ENCODE results near the gene CALML4. TPM values are rescaled to one million over a fixed set of nuclear protein-coding genes. Genes with fewer than 3 reads are reported as not detected.
"Not testable (repeated sequence)": the region's sequence is repeated elsewhere in the genome, so short reads cannot be mapped to it uniquely, and the experiment has no call there.

CALML4 gene
- total RNA-seq, 1 donor from 2014 or later, result 7.2 TPM

DNA sequence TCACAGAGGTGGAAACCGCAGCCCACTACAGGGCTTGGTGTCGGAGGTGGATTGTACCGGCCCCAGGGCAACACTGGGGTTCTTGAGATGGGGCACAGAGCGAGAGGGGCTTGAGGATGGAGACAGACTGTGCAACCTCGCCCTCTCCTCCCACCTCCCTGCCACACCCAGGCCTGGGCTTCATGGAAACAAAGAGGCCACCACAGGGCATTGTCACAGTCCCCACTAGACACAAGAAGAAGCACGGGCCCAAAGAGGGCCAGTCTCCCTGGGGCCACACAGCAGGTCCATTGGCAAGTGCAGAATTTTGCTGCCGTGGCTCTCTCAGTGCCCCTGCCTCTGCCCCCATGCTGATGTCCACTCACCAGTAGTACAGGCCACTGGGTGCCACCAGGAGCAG, 4.1 kb upstream of the CALML4 start:
- DNase-seq (ENCODE audit: extremely low read depth, low read depth, low spot score), result no peak

DNA sequence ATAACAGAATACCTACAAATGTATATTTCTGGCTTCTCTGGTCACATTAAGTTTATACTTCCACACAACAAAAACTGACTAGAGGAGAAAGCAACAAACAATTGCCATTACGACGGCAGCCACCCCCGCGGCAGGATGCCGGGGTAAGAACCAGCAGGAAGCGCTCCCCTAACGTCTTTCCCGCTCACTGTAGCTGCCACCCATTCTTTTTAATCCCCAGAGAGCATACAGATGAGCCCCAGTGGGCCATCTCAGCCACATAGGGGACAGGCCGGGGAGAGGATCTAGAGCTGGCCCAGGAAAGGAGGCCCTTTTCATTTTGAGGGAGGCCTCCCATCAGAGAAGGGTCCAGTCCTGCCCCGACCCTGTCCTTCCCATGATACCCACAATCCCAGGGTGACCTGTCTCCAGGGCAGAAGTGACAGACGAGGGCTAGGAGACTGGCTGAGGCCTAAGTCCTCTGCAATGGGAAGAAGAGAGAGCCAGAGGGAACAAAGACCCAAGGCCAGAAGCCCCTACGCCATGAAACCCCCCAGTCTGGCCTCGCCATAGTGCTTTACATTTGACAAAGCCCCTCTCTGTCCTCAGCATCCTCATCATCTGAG, 3.6 kb upstream of the CALML4 start:
- no peak for DNase-seq (ENCODE audit: extremely low read depth, low read depth, low spot score)

DNA sequence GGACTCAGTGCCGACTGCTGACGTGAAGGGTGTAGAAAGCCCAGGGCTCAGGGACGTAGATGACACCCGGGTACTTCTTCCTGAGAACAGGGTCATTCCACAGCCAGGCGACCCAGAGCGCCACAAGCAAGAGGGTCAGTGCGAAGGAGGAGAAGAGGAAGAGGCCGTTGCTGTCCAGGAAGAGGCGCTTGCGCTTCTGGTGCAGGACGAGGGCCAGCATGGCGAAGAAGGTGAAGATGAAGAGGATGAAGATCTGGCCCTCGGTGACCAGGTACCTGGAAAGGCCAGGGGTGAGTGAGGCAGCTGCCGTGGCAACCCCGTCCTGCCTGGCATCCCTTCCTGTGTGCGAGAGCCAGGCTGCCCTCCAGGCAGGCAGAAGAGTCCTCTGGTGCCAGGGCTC, 3.0 kb upstream of the CALML4 start:
- no peak for DNase-seq (ENCODE audit: extremely low read depth, low read depth, low spot score)

DNA sequence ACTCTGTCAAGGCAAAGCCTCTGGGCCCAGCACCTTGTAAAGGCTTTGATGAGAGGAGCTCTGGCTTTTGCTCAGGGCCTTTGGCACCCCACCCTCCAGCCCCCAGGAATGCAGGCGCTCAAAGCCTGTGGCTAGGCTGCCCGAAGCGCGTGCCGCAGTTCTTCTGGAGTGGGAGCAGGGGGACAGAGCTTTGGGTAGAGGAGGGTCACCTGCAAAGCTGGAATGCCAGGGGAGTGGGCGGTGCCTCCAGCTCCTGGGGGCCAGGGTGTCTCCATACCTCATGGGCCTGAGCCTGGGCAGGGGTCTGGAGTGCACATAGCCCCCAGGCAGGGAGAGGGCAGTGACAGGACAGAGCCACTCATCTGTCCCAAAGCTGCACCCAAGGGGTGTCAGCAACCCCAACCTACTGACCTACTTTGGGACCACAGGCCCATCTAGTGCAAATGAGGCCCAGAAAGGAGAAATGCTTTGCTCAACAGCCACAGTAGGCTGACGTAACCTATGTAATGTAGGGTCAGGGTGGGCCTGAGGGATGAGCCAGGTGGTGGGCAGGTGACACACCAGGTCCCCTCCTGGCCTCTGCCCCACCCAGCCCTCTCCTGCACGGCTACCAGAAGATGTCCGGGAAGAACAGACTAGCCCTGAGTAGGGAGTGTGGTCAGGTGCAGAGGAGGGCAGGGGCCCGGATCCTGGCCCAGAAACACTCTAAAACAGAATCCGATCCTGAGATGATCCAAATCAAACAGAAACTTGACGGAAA, 2.2 kb upstream of the CALML4 start:
- no peak for DNase-seq (ENCODE audit: extremely low read depth, low read depth, low spot score)

DNA sequence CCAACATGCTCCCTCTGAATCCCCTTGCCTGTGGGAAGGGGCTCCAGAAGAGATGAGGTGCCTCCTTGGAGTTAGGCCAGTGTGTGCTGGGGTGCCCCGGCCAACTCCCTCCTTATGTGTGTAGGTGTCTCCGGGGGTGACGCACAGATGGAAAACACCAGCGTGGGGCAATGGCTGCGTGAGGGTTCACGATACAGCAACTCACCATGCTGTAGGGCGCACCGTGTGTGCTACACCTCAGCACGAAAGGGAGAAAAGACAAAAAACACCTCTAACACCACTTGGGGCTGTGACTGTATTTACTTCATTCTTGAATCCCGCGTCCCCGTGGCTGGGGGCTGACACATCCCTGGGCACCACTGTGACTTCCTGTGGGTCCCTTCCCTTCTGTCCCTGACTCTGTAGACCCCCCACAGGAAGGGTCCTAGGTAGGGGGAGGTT, 1.6 kb upstream of the CALML4 start:
- DNase-seq (ENCODE audit: extremely low read depth, low read depth, low spot score), result no peak

DNA sequence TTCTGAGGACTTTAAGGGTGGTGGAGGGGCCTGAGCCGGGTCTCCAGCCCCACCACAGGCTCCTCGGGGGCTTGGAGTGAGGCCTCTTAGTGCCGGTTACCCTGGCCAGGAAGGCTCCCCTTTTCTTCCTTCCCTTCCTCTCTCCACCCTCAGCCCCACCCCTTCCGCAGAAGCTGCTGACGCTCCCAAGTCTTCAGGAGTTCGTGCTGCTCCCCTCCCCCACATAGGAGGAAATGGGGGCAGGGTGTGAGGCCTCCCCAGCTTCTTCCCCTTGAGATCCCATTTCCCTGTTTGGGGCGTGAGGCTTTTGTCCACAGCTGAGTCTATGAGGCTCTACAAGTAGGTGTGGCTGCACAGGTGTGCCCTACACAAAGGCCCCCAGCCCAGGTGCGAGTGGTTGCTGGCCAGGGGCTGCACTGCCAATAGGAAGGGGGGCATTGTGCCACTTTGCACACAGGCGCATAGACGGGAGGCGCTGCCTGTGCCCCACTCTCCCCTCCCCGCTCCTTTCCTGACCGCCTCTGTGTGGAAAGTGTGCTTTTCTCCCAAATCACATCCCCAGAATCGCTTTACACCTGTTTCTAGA, 915 bp upstream of the CALML4 start:
- DNase-seq (ENCODE audit: extremely low read depth, low read depth, low spot score), result no peak

DNA sequence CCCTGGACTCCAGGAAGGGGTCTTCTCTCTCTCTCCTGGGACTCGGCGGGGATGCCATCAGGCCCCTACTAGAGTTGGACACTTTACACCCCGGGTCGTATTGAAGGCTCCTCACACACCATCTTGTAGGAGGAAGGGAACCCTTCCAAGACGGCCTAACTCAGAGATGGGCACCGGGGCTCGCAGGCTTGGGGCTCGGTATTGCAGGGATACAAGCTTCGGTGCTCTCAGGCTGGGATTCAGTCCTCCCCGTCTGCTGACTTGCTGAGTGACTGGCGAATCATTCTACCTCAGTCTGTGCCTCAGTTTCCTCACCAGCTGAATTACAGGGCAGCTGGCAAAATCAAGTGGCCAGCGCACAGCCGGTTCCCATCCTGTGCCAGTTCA, 419 bp upstream of the CALML4 start:
- no peak for DNase-seq (ENCODE audit: extremely low read depth, low read depth, low spot score)

DNA sequence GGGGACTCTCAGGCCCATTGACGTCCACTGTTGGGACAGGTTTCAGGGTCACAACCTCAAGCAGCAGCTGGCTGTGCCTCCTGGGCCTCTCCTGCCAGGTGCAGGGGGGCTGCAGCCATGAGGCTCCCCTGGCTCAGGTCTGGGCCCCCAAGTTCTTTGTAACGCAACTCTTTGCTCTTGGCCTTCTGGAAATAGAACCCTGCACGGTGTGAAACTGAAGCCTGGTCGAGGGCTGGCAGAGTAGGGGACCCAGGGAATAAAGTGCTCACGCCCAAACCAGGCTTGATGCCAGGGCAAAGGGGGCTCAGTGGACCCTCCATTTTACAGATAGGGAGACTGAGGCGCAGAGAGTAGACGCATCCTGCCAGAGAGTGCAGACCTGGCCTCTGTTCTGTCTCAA, 771 bp downstream of the CALML4 start:
- no peak for DNase-seq (ENCODE audit: extremely low read depth, low read depth, low spot score)

DNA sequence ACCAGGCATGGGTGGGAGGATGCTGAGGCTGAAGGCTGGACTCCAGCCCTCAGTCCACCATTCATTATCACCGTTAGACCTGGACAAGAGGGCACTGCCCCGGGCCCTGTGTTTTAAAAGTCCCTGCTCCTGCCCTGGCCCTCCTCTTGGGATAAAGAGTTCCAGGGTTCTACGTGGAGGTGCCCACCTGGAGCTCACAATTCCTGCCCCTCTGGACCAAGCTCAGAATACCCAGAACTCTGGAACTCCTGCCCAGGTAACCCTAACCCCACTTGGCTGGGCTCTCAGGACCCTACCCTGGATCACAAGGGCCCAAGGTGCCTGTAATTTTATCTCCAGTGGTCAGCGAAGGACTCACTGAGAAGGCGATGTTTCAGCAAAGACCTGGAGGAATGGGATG, 1.2 kb downstream of the CALML4 start:
- DNase-seq (ENCODE audit: extremely low read depth, low read depth, low spot score), result no peak

DNA sequence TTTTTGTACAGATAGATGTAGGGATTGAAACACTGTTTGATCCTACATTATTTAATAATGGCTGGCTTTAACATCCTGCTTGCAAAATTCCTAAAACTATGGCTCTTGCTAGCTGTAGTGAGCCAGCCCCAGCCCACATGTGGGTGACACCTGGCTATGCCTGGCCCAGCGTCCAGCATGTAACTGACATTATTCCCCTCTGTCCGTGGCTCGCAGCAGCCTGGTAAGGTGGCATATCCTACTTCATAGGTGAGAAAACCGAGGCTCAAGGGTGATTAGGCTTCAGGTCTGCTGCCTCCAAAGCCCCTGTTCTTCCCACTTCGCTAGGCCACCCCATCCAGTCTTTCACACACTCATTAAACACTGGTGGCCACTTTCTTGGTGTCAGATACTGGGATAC, 1.6 kb downstream of the CALML4 start:
- no peak for DNase-seq (ENCODE audit: extremely low read depth, low read depth, low spot score)

DNA sequence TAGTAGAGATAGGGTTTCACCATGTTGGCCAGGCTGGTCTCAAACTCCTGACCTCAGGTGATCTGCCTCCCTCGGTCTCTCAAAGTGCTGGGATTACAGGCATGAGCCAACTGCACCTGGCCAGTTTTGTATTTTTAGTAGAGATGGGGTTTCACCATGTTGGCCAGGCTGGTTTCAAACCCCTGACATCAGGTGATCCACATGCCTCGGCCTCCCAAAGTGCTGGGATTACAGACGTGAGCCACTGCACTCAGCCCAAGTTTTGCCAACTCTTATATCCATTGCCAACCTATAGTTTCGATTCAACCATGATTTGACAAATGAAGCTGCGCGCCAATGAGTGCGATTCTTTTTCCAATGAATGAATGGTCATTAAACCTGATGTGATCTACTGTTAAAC, 2.1 kb downstream of the CALML4 start:
- not testable (repeated sequence) for DNase-seq (ENCODE audit: extremely low read depth, low read depth, low spot score)

DNA sequence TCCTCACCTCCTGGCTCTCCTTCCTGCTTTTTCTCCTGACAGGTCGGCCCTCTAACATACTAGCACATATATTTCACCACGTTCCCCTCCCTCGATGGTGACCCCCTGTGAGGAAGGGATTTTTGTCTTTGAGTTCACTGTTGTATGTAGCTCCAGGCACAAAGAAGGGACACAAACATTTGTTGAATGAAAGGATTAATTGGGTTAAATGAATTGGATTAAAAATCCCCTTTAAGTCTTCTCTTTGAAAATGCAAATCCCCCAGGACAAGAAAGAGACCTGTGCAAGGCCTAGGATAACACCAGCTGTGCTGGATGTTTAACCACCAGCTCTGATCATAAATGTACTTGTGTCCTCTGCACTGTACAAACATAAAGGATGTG, 3.3 kb downstream of the CALML4 start:
- DNase-seq (ENCODE audit: extremely low read depth, low read depth, low spot score), result no peak

DNA sequence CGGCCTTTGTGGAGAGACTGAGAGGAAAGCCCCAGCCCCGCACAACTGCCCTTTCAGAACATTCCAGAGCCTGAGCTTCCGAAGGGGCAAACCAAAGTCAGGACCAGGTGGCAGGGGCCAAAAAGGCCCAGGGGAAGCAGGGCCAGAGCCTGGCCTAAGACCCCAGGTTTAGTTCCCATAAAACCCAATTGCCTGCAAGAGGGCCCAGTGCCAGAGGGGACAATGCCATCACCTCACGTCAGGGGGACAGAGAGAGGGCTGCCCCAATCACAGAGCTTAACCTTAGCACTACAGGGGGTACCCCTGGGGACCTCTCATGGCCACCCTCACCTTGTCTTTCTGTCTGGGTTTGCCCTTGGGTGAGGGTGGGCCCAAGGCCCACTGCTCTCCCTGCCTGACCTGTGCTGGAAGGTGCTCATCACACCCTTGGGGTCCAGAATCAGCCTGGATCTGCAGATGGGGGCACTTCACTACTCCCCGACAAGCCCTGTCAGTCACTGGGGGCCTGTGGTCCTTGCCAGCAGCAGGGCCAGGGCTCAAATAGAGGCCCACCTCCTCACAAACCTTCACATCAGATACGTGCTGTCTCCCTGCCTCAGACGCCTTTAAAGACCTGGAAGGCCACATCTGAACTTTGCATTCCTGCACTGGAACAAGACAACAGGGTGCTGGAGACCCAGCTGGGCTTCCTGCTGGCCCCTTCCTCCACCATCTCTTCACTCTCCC, 3.8 kb downstream of the CALML4 start:
- no peak for DNase-seq (ENCODE audit: extremely low read depth, low read depth, low spot score)

DNA sequence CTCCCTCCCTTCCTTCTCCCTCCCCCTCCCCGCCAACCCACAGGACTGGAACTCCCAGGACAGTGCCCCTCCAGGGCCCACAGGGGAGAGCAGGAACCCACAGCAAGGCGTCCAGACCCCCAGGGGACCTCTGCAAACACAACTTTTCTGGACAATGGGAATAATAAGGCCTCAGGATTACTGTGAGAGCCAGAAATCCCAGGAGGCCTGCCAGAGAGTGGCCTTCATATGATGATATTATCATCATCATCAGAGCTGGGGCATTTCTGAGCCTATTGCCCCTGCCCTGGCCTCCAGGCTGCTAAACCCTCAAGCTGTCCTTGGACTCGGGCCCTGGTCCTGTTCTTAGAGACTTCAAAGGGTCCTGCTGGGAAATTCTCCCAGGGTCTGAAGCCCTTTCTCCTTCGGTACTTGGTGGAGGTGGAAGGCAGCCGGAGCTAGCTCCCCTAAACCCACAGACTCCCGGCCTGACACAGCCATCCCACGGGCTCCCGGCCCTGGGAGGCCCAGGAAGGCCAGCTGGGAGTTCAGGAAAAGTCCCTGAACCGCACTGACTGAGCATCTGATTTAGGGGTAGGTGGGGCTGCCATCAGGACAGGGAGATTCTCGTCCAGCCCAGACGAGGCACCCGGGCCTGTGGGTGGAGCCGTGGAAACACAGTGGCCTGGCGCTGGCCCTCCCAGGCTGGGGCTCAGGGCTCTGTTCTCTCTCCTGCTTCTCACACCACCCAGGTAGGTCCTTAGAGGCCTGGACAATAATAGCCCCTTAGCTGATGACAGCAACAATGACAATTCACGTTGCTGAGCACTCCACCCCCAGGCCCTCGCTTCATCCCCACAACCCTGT, 4.9 kb downstream of the CALML4 start:
- DNase-seq (ENCODE audit: extremely low read depth, low read depth, low spot score), result no peak

DNA sequence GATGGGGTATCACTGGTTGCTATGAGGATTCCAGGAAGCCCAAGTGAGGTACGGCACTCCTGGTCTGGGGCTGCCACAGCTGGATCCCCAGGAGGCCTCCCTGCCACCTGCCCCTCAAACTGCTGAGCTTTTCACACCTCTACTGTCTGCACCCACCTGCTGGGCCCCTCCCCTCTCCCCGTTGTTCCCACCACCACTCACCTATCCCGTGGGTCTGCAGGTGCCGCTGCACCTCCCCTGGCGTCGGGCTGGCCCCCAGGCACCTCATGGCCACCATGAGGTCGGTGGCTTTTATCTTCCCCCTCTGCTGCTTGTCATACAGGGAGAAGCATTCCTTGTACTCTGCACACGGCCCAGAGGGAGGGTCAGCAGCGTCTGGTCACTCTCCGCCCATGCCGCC, 5.8 kb downstream of the CALML4 start:
- no peak for DNase-seq (ENCODE audit: extremely low read depth, low read depth, low spot score)

DNA sequence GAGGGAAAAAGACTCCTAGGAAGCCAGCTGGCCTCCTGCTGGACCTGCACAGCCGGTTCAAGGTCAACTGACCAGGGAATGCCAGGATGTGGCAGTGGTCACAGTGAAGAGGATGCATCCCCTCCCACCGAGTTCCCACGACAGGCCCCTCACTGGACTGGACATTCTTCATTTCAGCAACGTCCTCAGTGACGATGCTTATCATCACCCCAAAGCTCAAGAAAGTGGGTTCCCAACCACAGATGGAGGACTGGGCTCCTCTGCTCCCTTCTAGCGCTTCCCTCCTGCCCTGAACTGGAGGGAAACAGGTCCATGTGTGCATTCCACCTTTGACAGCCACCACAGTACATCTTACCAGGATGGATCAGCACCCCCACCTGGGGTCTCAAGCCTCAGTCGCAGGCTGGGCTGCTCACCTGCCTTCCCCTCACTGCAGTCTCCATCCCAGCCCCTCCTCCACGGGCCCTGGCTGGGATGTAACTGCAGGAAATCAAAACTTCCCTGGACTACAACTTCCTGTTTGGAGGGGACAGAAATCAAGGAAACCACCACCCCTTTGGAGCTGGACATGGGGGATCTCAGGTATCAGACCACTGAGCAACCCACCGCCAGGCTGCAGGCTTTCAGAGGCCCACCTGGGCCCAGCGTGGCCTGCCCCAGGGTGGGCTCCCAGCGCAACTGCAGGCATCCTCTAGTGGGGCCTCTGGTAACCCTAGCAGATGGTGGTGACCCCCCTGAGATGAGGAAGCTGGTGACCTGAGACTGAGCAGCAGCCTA, 7.3 kb downstream of the CALML4 start:
- DNase-seq (ENCODE audit: extremely low read depth, low read depth, low spot score), result no peak

DNA sequence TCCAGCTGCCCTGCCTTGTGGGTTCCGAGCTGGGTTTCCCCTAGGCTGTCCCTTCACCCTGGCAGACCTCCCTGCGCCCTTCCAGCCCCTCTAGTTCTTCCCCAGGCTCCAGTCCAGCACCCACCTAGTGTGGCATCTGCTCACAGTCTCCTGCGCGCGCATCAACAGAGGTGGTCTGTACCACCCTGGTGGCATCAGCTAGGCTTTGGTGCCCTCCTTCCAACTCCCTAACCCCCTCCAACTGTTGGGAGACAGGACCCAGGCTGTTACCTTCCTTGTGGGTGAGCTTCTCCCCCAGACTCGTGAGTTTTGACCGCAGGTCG, 8.0 kb downstream of the CALML4 start:
- no peak for DNase-seq (ENCODE audit: extremely low read depth, low read depth, low spot score)

DNA sequence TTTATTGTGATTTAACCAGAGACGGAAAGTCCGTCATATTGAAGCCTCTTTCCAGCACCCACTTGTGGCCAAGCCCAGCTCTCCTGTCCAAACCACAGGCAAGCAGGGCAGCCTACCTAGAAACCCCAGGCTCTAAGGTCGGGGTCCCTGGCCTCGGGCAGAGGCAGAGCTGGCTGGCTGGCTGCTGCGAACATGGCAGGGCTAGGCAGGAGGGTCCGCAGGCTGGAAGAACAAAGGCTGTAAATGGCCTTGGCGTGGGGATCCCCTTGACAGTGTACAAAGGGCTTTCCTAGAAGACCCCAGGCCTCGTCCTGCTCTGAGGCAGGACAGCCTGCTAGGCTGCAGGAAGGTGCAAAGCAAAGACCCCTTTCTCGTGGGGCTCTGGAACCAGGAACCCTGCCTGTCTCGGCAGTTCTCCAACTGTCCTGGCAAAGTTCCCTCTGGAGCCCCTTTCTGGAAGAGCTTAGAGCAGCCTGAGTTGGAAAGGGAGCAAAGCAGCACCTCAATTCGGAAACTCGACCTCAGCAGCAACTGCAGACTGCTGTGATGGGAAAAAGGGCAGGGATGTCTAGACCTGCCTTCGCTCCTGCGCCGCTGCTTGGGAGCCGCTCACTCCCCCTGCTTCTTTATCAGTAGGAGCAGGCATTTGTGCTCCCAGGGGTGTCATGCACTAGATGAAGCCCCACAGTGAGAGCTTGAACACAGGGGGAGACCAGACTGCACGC, 8.5 kb downstream of the CALML4 start:
- no peak for DNase-seq (ENCODE audit: extremely low read depth, low read depth, low spot score)

DNA sequence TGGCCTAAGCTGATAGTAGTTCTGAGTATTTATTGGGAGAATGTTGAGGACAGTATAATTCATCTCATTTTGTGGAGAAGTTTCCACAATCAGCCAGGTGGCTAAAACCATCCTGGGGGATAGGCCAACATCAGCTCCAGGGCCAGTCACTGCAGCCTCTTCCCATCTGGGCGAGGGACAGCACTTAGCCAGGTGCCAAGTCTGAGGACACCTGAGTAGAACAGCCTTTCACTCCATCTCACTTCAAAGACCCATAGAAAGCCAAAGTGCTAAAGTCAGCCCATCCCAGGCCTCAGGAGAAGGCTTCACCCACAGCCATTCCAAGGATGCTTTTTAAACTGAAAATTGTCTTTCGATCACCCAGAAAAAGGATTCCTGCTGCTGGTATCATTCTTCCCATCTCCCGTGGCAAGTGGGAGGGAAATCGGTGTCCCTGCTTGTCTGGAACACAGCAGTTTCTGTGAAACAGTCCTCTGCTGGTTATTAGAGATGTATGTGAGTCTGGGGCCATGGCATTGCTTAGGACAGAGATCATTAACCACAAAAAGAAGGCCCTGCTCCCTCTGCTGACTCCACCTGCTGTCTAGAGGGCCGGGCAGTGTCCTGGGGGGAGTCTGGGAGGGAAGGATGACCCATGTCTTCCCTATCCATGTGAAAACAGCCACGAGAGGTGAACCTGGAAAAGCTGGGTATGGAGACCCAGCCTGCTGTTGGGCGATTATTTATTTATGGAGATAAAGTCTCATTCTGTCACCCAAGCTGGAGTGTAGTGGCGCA, 9.6 kb downstream of the CALML4 start:
- DNase-seq (ENCODE audit: extremely low read depth, low read depth, low spot score), result no peak

All from glomerular endothelial cell (primary cell).